Activated CD8-positive, alpha-beta T cell treated with anti-CD3 and anti-CD28 coated beads, Interleukin-2, amount 10 ng/mL, durations not matched to agents 7 days and 5 days (primary cell): ENCODE measurements around the gene KLF2. TPM values are rescaled to one million over a fixed set of nuclear protein-coding genes. Genes with fewer than 3 reads are reported as not detected.

Experiments used
- ATAC-seq: fragments of 150-1000 bp; cut with Tn5 transposase; one replicate; pipeline ENCODE4 v1.10.0; 2021; ENCODE audit warnings: moderate library complexity
- CTCF ChIA-PET: fragments of 350-600 bp; sonication (Branson Sonifier 250); formaldehyde crosslinking; loops from one replicate; lab custom pipeline; 2021; ENCODE audit warnings: antibody characterized with exemption; lab: Charles Lee
- POLR2A ChIA-PET: fragments of 350-600 bp; sonication (Branson Sonifier 250); formaldehyde crosslinking; loops from one replicate; lab custom pipeline; 2021; ENCODE audit warnings: antibody characterized with exemption; lab: Charles Lee
- DNase-seq: peaks from one replicate; pipeline ENCODE4 v3.0.0-alpha.2; 2020
- H3K27ac Mint-ChIP-seq: one replicate; pipeline ENCODE4 v1.8.0; 2021; ENCODE audit warnings: mild to moderate bottlenecking, mixed read lengths
- H3K27me3 Mint-ChIP-seq: one replicate; pipeline ENCODE4 v1.8.0; 2021; ENCODE audit warnings: low read depth, mixed read lengths
- H3K36me3 Mint-ChIP-seq: one replicate; pipeline ENCODE4 v1.8.0; 2021; ENCODE audit warnings: low read depth, mixed read lengths
- H3K4me1 Mint-ChIP-seq: one replicate; pipeline ENCODE4 v1.8.0; 2021; ENCODE audit warnings: low read depth, mixed read lengths
- H3K4me3 Mint-ChIP-seq: one replicate; pipeline ENCODE4 v1.8.0; 2021; ENCODE audit warnings: mild to moderate bottlenecking, mixed read lengths
- H3K9me3 Mint-ChIP-seq: one replicate; pipeline ENCODE4 v1.8.0; 2022; ENCODE audit warnings: mixed read lengths; ENCODE audit not compliant: insufficient read depth
- total RNA-seq, 2 experiments: library from RNA; stranded (reverse); gene quantifications; one replicate each; pipeline ENCODE4 v1.2.3, GENCODE V29; 2021

KLF2 gene
- total RNA-seq, 2 experiments from 2014 or later, result 96.0 to 100 TPM

- no peak for ATAC-seq
- H3K4me3 Mint-ChIP-seq, result peak overlapping the region; percentile 91
These were observed 3.5 kb downstream of the KLF2 start for GRCh38 chr19:16327911-16328823.

GRCh38 chr19:16328824-16329482 lies 4.3 kb downstream of the KLF2 start:
- ChIA-PET CTCF (interaction anchor here (0.8 to 4.8 kb wide), 15 partner anchors 11 to 85 kb away, joined by 3 to 70 read pairs (median 11); no protein-coding TSS in a partner anchor), POLR2A (interaction anchor here (0.6 to 11.0 kb wide), 9 partner anchors 10 to 131 kb away, joined by 3 to 556 read pairs (median 5); partner anchors contain the start of gene AP1M1)
- H3K9me3 Mint-ChIP-seq, result no peaks in the 10 kb centered on the region
- ATAC-seq (no peak), DNase-seq (peak; percentile 59)
- peaks cover 62% of the 10 kb centered on the region for H3K4me1 Mint-ChIP-seq
- peak overlapping the region; percentile 91 for H3K4me3 Mint-ChIP-seq
- peaks cover 45% of the 10 kb centered on the region for H3K36me3 Mint-ChIP-seq
- peaks cover 19% of the 10 kb centered on the region for H3K27me3 Mint-ChIP-seq
- peak overlapping the region; percentile 82 for H3K27ac Mint-ChIP-seq

More at GRCh38 chr19:16327911-16328823, 3.5 kb downstream of the KLF2 start:
- Mint-ChIP-seq H3K27me3 (peaks cover 19% of the 10 kb centered on the region), H3K36me3 (peaks cover 45% of the 10 kb centered on the region), H3K27ac (peak overlapping the region; percentile 82), H3K4me1 (peaks cover 66% of the 10 kb centered on the region), H3K9me3 (no peaks in the 10 kb centered on the region)
- CTCF ChIA-PET, result interaction anchor here (0.8 to 4.8 kb wide), 15 partner anchors 11 to 84 kb away, joined by 3 to 70 read pairs (median 11); no protein-coding TSS in a partner anchor
- POLR2A ChIA-PET, result interaction anchor here (0.6 to 11.0 kb wide), 8 partner anchors 11 to 130 kb away, joined by 3 to 556 read pairs (median 18); partner anchors contain the start of gene AP1M1
- peak; percentile 64 for DNase-seq

- ChIA-PET POLR2A (interaction anchor here (0.7 to 11.0 kb wide), 9 partner anchors 9 to 133 kb away, joined by 3 to 556 read pairs (median 5); partner anchors contain the start of gene AP1M1), CTCF (interaction anchor here (0.8 to 4.8 kb wide), 14 partner anchors 9 to 86 kb away, joined by 3 to 70 read pairs (median 4); no protein-coding TSS in a partner anchor)
- Mint-ChIP-seq H3K36me3 (peaks cover 45% of the 10 kb centered on the region), H3K4me1 (peaks cover 64% of the 10 kb centered on the region), H3K4me3 (peak overlapping the region; percentile 91), H3K27me3 (peaks cover 25% of the 10 kb centered on the region), H3K9me3 (no peaks in the 10 kb centered on the region), H3K27ac (peak overlapping the region; percentile 82)
- ATAC-seq, result peak; percentile 69
- DNase-seq, result peak; percentile 94
These were observed 5.8 kb downstream of the KLF2 start for GRCh38 chr19:16330368-16330801.

- CTCF ChIA-PET, result interaction anchor here (0.8 to 4.8 kb wide), 13 partner anchors 9 to 87 kb away, joined by 3 to 70 read pairs (median 3); no protein-coding TSS in a partner anchor
- H3K9me3 Mint-ChIP-seq, result no peaks in the 10 kb centered on the region
- H3K27ac Mint-ChIP-seq, result peak overlapping the region; percentile 82
- ATAC-seq (no peak), DNase-seq (no peak)
- peaks cover 60% of the 10 kb centered on the region for H3K4me1 Mint-ChIP-seq
- peaks cover 41% of the 10 kb centered on the region for H3K36me3 Mint-ChIP-seq
- H3K27me3 Mint-ChIP-seq, result peaks cover 21% of the 10 kb centered on the region
- H3K4me3 Mint-ChIP-seq, result peak overlapping the region; percentile 91
- POLR2A ChIA-PET, result interaction anchor here (0.6 to 11.0 kb wide), 9 partner anchors 8 to 133 kb away, joined by 3 to 556 read pairs (median 5); partner anchors contain the start of gene AP1M1
These were observed 6.4 kb downstream of the KLF2 start for GRCh38 chr19:16330806-16331690.

DNA sequence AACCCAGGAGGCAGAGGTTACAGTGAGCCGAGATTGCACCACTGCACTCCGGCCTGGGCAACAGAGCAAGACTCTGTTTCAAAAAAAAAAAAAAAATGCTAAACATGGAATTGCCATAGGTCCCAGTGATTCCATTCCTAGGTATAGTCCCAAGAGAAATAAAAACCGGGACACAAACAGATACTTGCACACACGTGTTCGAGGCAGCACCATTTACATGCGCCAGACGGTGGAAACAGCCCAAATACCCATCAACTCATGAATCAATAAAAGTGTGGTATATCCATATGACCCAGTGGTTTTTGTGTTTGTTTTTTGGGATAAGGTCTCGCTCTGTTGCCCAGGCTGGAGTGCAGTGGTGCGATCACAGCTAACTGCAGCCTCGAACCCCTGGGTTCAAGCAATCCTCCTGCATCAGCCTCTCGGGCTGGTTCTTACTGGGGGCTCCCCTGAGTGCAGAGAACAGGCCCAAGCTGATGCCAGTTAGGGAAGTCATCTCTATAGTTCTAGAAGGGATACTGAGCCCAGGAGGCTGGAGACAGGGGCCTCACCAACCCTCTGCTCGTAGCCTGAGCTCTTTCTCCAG lies 8.5 kb downstream of the KLF2 start:
- ChIA-PET CTCF (interaction anchor here (1.5 kb wide), 1 partner anchor 50 kb away, joined by 5 read pairs; no protein-coding TSS in a partner anchor), POLR2A (interaction anchor here (11.0 kb wide), 1 partner anchor 34 kb away, joined by 556 read pairs; no protein-coding TSS in a partner anchor)
- Mint-ChIP-seq H3K36me3 (peaks cover 21% of the 10 kb centered on the region), H3K4me3 (no peak overlapping the region), H3K9me3 (no peaks in the 10 kb centered on the region), H3K27ac (no peak overlapping the region), H3K4me1 (peaks cover 59% of the 10 kb centered on the region), H3K27me3 (peaks cover 18% of the 10 kb centered on the region)
- no peak for DNase-seq
- ATAC-seq, result no peak

GRCh38 chr19:16334411-16334810 lies 9.8 kb downstream of the KLF2 start:
- no peak overlapping the region for H3K27ac Mint-ChIP-seq
- H3K36me3 Mint-ChIP-seq, result peaks cover 8% of the 10 kb centered on the region
- ChIA-PET POLR2A (interaction anchor here (11.0 kb wide), 1 partner anchor 33 kb away, joined by 556 read pairs; no protein-coding TSS in a partner anchor), CTCF (interaction anchor here (1.5 kb wide), 1 partner anchor 48 kb away, joined by 5 read pairs; no protein-coding TSS in a partner anchor)
- H3K9me3 Mint-ChIP-seq, result no peaks in the 10 kb centered on the region
- peaks cover 14% of the 10 kb centered on the region for H3K27me3 Mint-ChIP-seq
- no peak for ATAC-seq
- no peak overlapping the region for H3K4me3 Mint-ChIP-seq
- DNase-seq, result no peak
- peaks cover 59% of the 10 kb centered on the region for H3K4me1 Mint-ChIP-seq

DNA sequence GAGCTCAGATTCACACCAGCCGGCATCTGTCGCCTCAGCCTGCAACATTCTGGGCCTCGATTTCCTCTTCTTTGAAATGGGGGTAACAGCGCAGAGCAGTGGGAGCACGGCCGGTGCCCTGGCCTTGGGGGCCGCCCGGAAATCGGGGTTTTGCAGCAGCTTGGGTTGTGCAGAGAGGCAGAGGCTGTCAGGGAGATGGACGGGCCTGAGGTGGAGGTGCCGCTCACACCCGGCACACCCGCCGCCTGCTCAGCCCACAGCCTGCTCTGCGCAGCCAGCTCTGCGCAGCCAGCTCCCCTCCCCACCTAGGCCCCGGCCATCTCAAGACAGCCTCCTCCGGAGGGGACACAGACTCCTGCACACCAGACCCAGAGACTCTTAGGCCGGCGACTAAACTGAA lies 10.6 kb downstream of the KLF2 start:
- ChIA-PET POLR2A (no interaction called here), CTCF (interaction anchor here (0.7 kb wide), 1 partner anchor 31 kb away, joined by 3 read pairs; no protein-coding TSS in a partner anchor)
- H3K9me3 Mint-ChIP-seq, result no peaks in the 10 kb centered on the region
- peaks cover 17% of the 10 kb centered on the region for H3K27me3 Mint-ChIP-seq
- peaks cover 56% of the 10 kb centered on the region for H3K4me1 Mint-ChIP-seq
- no peak overlapping the region for H3K27ac Mint-ChIP-seq
- ATAC-seq (no peak), DNase-seq (no peak)
- no peak overlapping the region for H3K4me3 Mint-ChIP-seq
- peaks cover 2% of the 10 kb centered on the region for H3K36me3 Mint-ChIP-seq

DNA sequence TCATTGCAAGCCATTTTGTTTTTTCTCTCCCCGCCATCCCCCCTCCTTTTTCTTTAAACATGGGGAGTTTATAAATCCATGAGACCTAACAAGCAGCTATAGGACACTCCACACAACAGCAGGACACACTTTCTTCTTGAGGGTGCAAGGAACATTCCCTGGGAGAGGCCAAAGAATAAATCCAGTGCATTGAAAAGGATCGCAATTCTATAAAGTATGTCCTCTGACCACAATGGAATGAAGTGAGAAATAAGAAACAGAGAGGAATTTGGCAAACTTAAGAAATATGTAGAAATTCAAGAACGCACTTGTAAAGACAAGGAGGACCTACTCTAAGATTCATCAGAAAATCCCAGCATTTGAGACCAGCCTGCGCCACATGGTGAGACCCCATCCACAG lies 11.9 kb downstream of the KLF2 start:
- ATAC-seq (no peak), DNase-seq (no peak)
- no peak overlapping the region for H3K4me3 Mint-ChIP-seq
- CTCF ChIA-PET, result interaction anchor here (1.5 kb wide), 1 partner anchor 46 kb away, joined by 4 read pairs; no protein-coding TSS in a partner anchor
- peaks cover 56% of the 10 kb centered on the region for H3K4me1 Mint-ChIP-seq
- H3K36me3 Mint-ChIP-seq, result peaks cover 2% of the 10 kb centered on the region
- H3K27me3 Mint-ChIP-seq, result peaks cover 14% of the 10 kb centered on the region
- H3K27ac Mint-ChIP-seq, result no peak overlapping the region
- POLR2A ChIA-PET, result no interaction called here
- H3K9me3 Mint-ChIP-seq, result no peaks in the 10 kb centered on the region

- peaks cover 65% of the 10 kb centered on the region for H3K4me1 Mint-ChIP-seq
- ATAC-seq (peak; percentile 2), DNase-seq (no peak)
- peaks cover 14% of the 10 kb centered on the region for H3K27me3 Mint-ChIP-seq
- CTCF ChIA-PET, result interaction anchor here (2.1 to 3.5 kb wide), 6 partner anchors 8 to 49 kb away, joined by 9 to 21 read pairs (median 15); no protein-coding TSS in a partner anchor
- POLR2A ChIA-PET, result interaction anchor here (0.8 to 4.6 kb wide), 6 partner anchors 9 to 45 kb away, joined by 3 to 71 read pairs (median 26); partner anchors contain the start of gene KLF2
- H3K36me3 Mint-ChIP-seq, result peaks cover 2% of the 10 kb centered on the region
- no peaks in the 10 kb centered on the region for H3K9me3 Mint-ChIP-seq
- H3K27ac Mint-ChIP-seq, result peak overlapping the region; percentile 90
- no peak overlapping the region for H3K4me3 Mint-ChIP-seq
These were observed 13.3 kb downstream of the KLF2 start for GRCh38 chr19:16337809-16338469.
